SK-N-SH treated with all-trans-retinoic acid at 6 μM for 48 hours (cell line): ENCODE results near the gene ZWILCH.

ENCODE experiments used
- ATAC-seq: fragments of 200-7000 bp; cut with Tn5 transposase; 3 replicates; pipeline ENCODE4 v1.9.1; 2020; ENCODE audit warnings: mild to moderate bottlenecking, moderate library complexity
- ARNTL ChIP-seq: fragments of 450-650 bp; formaldehyde crosslinking; IDR thresholded peaks from 2 replicates; pipeline ENCODE4 v1.5.0; 2020; ENCODE audit warnings: low read depth, mild to moderate bottlenecking, moderate library complexity, borderline replicate concordance
- BACH2 ChIP-seq: fragments of 250-450 bp; sonication (Bioruptor Pico); IDR thresholded peaks from 2 replicates; pipeline ENCODE4 v1.9.0; 2021; ENCODE audit warnings: mild to moderate bottlenecking, borderline replicate concordance
- CSDC2 ChIP-seq: fragments of 250-450 bp; sonication (Bioruptor Pico); IDR thresholded peaks from 2 replicates; pipeline ENCODE4 v1.5.0; 2020; ENCODE audit warnings: mild to moderate bottlenecking, moderate library complexity
- CSRNP3 ChIP-seq: fragments of 250-450 bp; sonication (Bioruptor Pico); IDR thresholded peaks from 2 replicates; pipeline ENCODE4 v1.5.1; 2021; ENCODE audit warnings: mild to moderate bottlenecking, moderate library complexity
- ESRRG ChIP-seq: fragments of 250-450 bp; sonication (Bioruptor Pico); IDR thresholded peaks from 2 replicates; pipeline ENCODE4 v1.6.1; 2021; ENCODE audit warnings: mild to moderate bottlenecking
- GLIS3 ChIP-seq: fragments of 250-450 bp; sonication (Bioruptor Pico); IDR thresholded peaks from 2 replicates; pipeline ENCODE4 v1.5.0; 2020; ENCODE audit warnings: mild to moderate bottlenecking, moderate library complexity
- ISL1 ChIP-seq: fragments of 250-450 bp; sonication (Bioruptor Pico); IDR thresholded peaks from 2 replicates; pipeline ENCODE4 v2.1.2; 2022; ENCODE audit warnings: mild to moderate bottlenecking, moderate library complexity
- PPARA ChIP-seq: fragments of 250-450 bp; sonication (Bioruptor Pico); IDR thresholded peaks from 2 replicates; pipeline ENCODE4 v1.5.0; 2020; ENCODE audit warnings: mild to moderate bottlenecking, borderline replicate concordance
- SNAI2 ChIP-seq: fragments of 250-450 bp; sonication (Bioruptor Pico); IDR thresholded peaks from 2 replicates; pipeline ENCODE4 v1.5.0; 2020; ENCODE audit warnings: mild to moderate bottlenecking, moderate library complexity
- TCF4 ChIP-seq: fragments of 250-450 bp; sonication (Bioruptor Pico); IDR thresholded peaks from 2 replicates; pipeline ENCODE4 v1.8.0; 2021; ENCODE audit warnings: mild to moderate bottlenecking, moderate library complexity, borderline replicate concordance
- TOX ChIP-seq: fragments of 250-450 bp; sonication (Bioruptor Pico); IDR thresholded peaks from 2 replicates; pipeline ENCODE4 v1.8.0; 2021; ENCODE audit warnings: mild to moderate bottlenecking, moderate library complexity, borderline replicate concordance
- TSHZ2 ChIP-seq: fragments of 250-450 bp; sonication (Bioruptor Pico); IDR thresholded peaks from 2 replicates; pipeline ENCODE4 v1.5.0; 2020; ENCODE audit warnings: mild to moderate bottlenecking, moderate library complexity
- ZC3H10 ChIP-seq: fragments of 250-450 bp; sonication (Bioruptor Pico); IDR thresholded peaks from 2 replicates; pipeline ENCODE4 v1.5.1; 2021; ENCODE audit warnings: mild to moderate bottlenecking, moderate library complexity
- ZFP3 ChIP-seq: fragments of 250-450 bp; sonication (Bioruptor Pico); IDR thresholded peaks from 2 replicates; pipeline ENCODE4 v1.5.0; 2020; ENCODE audit warnings: mild to moderate bottlenecking, moderate library complexity
- ZFP30 ChIP-seq: fragments of 450-650 bp; formaldehyde crosslinking; IDR thresholded peaks from 2 replicates; pipeline ENCODE4 v1.5.0; 2022; ENCODE audit warnings: mild to moderate bottlenecking, moderate library complexity
- ZNF8 ChIP-seq: fragments of 450-650 bp; formaldehyde crosslinking; IDR thresholded peaks from 2 replicates; pipeline ENCODE4 v1.5.0; 2020; ENCODE audit warnings: mild to moderate bottlenecking, moderate library complexity
- TF ChIP-seq, protein P1 (sequence below): fragments of 250-450 bp; sonication (Bioruptor Pico); IDR thresholded peaks from 2 replicates; pipeline ENCODE4 v1.8.0; 2021; ENCODE audit warnings: low read depth, mild to moderate bottlenecking, moderate library complexity, borderline replicate concordance
- TF ChIP-seq, protein P2 (sequence below): fragments of 250-450 bp; sonication (Bioruptor Pico); IDR thresholded peaks from 2 replicates; pipeline ENCODE4 v1.8.0; 2020; ENCODE audit warnings: mild to moderate bottlenecking, moderate library complexity, borderline replicate concordance

The ZWILCH gene

DNA sequence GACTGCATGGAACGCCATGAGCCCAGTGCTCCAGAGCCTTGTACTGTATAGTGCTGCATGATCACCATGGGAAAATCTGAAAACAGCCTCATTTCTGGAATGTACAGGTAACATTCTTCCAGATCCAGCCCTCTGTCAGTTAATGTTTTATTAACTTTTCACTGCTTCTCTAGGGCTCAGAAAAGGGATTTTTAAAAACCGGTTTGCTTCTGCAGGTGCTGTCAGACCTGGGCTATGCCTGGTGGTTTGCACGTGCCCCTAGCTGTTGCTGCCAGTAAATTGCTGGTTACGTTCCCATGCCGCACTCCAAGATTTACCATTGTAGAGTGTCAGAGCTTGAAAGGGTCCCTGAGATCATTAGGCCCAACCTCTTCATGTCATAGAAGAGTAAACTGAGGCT is 16.6 kb upstream of the ZWILCH start:
- ATAC-seq: no peak
- TF ChIP-seq, protein P1, sequence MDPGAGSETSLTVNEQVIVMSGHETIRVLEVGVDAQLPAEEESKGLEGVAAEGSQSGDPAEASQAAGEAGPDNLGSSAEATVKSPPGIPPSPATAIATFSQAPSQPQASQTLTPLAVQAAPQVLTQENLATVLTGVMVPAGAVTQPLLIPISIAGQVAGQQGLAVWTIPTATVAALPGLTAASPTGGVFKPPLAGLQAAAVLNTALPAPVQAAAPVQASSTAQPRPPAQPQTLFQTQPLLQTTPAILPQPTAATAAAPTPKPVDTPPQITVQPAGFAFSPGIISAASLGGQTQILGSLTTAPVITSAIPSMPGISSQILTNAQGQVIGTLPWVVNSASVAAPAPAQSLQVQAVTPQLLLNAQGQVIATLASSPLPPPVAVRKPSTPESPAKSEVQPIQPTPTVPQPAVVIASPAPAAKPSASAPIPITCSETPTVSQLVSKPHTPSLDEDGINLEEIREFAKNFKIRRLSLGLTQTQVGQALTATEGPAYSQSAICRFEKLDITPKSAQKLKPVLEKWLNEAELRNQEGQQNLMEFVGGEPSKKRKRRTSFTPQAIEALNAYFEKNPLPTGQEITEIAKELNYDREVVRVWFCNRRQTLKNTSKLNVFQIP (CRISPR knock-in tag): no peak
- TF ChIP-seq ESRRG (CRISPR knock-in tag) (no peak), SNAI2 (CRISPR knock-in tag) (no peak), ISL1 (CRISPR knock-in tag) (no peak), ZFP30 (CRISPR knock-in tag) (no peak), PPARA (CRISPR knock-in tag) (no peak), ZFP3 (no peak), ZNF8 (CRISPR knock-in tag) (no peak)

GRCh38 chr15:66489179-66489791 is 15.8 kb upstream of the ZWILCH start:
- TF ChIP-seq TCF4 (CRISPR knock-in tag) (no peak), ZFP3 (no peak), ARNTL (CRISPR knock-in tag) (no peak)
- ATAC-seq: no peak

GRCh38 chr15:66491846-66492245 is 13.3 kb upstream of the ZWILCH start:
- ATAC-seq: no peak
- TF ChIP-seq ESRRG (CRISPR knock-in tag) (no peak), ZFP3 (no peak), ZC3H10 (CRISPR knock-in tag) (no peak), BACH2 (CRISPR knock-in tag) (no peak), TCF4 (CRISPR knock-in tag) (no peak), PPARA (CRISPR knock-in tag) (no peak), ZNF8 (CRISPR knock-in tag) (no peak), CSDC2 (CRISPR knock-in tag) (no peak)

DNA sequence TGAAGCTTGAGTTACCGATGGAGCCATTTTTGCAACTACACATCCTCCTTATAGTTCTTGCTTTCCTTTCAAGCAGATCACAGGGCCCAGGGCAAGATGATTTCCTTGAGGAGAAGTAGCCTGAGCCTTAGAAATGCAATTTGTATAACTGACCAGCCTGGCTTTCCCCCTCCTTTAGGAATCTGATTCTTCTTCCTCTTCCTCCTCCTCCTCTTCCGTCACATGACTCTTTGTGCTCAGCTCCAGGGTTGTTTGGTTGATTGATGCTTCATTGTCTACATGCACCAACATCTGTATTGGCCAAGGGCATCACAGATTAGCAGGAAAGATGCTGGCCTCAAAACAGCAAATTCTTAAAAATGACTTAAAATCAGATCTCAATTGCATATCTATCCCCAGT is 10.9 kb upstream of the ZWILCH start:
- no peak for TF ChIP-seq BACH2 (CRISPR knock-in tag)
- TF ChIP-seq ZFP30 (CRISPR knock-in tag): no peak
- TF ChIP-seq SNAI2 (CRISPR knock-in tag): no peak
- ATAC-seq: no peak

GRCh38 chr15:66496951-66497501 is 8.1 kb upstream of the ZWILCH start:
- ATAC-seq: peak; percentile 37
- TF ChIP-seq TOX (CRISPR knock-in tag) (no peak), ESRRG (CRISPR knock-in tag) (no peak), BACH2 (CRISPR knock-in tag) (no peak), CSRNP3 (CRISPR knock-in tag) (no peak), ARNTL (CRISPR knock-in tag) (no peak), TCF4 (CRISPR knock-in tag) (no peak), TSHZ2 (CRISPR knock-in tag) (no peak), CSDC2 (CRISPR knock-in tag) (no peak), GLIS3 (CRISPR knock-in tag) (no peak)
- TF ChIP-seq, protein P1 (CRISPR knock-in tag): no peak
- TF ChIP-seq, protein P2, sequence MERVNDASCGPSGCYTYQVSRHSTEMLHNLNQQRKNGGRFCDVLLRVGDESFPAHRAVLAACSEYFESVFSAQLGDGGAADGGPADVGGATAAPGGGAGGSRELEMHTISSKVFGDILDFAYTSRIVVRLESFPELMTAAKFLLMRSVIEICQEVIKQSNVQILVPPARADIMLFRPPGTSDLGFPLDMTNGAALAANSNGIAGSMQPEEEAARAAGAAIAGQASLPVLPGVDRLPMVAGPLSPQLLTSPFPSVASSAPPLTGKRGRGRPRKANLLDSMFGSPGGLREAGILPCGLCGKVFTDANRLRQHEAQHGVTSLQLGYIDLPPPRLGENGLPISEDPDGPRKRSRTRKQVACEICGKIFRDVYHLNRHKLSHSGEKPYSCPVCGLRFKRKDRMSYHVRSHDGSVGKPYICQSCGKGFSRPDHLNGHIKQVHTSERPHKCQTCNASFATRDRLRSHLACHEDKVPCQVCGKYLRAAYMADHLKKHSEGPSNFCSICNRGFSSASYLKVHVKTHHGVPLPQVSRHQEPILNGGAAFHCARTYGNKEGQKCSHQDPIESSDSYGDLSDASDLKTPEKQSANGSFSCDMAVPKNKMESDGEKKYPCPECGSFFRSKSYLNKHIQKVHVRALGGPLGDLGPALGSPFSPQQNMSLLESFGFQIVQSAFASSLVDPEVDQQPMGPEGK (CRISPR knock-in tag): no peak
